CD4-positive, alpha-beta T cell (primary cell): ENCODE results near the gene MNT. TPM values are rescaled to one million over a fixed set of nuclear protein-coding genes. Genes with fewer than 3 reads are reported as not detected.

Source experiments
- ATAC-seq: fragments of 200-7000 bp; cut with Tn5 transposase; one replicate; pipeline ENCODE4 v1.10.0; 2022; ENCODE audit warnings: mild to moderate bottlenecking; ENCODE audit not compliant: poor library complexity
- CTCF ChIA-PET: fragments of 350-600 bp; sonication (Branson Sonifier 250); formaldehyde crosslinking; loops from one replicate; lab custom pipeline; 2021; ENCODE audit warnings: antibody characterized with exemption, inconsistent platforms; lab: Charles Lee
- POLR2A ChIA-PET: fragments of 350-600 bp; sonication (Branson Sonifier 250); formaldehyde crosslinking; loops from one replicate; lab custom pipeline; 2021; ENCODE audit warnings: antibody characterized with exemption, inconsistent platforms; lab: Charles Lee
- DNase-seq, 14 experiments: peaks; one replicate each; pipeline ENCODE4 v3.0.0-alpha.2; 2013 to 2020; ENCODE audit warnings: mixed read lengths in 2 of 14
- H3K27ac ChIP-seq, 2 donors: one replicate each; pipeline versions ENCODE4 v1.5.1 to v1.7.0; 2013; ENCODE audit warnings: low read length in 2 of 2, low read depth in 1 of 2, mild to moderate bottlenecking in 1 of 2
- H3K27me3 ChIP-seq, 2 experiments: 1 replicate in 1 of 2; 2 replicates in 1 of 2; pipeline versions ENCODE4 v1.6.1 to v1.7.0; 2013; ENCODE audit warnings: low read length in 2 of 2, control low read depth in 1 of 2, mild to moderate bottlenecking in 1 of 2, moderate library complexity in 1 of 2; ENCODE audit not compliant: insufficient read depth in 2 of 2, control insufficient read depth in 1 of 2
- H3K36me3 ChIP-seq: one replicate; pipeline ENCODE4 v1.6.1; 2013; ENCODE audit warnings: low read length, control low read depth; ENCODE audit not compliant: insufficient read depth
- H3K4me1 ChIP-seq: one replicate; pipeline ENCODE4 v1.6.1; 2013; ENCODE audit warnings: low read length, control low read depth; ENCODE audit not compliant: insufficient read depth
- H3K4me3 ChIP-seq: one replicate; pipeline ENCODE4 v1.5.1; 2013; ENCODE audit warnings: mild to moderate bottlenecking, low read length, moderate library complexity
- H3K9me3 ChIP-seq, 2 experiments: 1 replicate in 1 of 2; 2 replicates in 1 of 2; pipeline versions ENCODE4 v1.6.1 to v1.7.0; 2013; ENCODE audit warnings: low read length in 2 of 2, mild to moderate bottlenecking in 2 of 2, control low read depth in 1 of 2, moderate library complexity in 1 of 2; ENCODE audit not compliant: control insufficient read depth in 1 of 2, insufficient read depth in 1 of 2
- H3K27ac Mint-ChIP-seq: one replicate; pipeline ENCODE4 v1.8.0; 2020; ENCODE audit warnings: mixed read lengths
- H3K27me3 Mint-ChIP-seq: one replicate; pipeline ENCODE4 v1.8.0; 2021; ENCODE audit warnings: mixed read lengths
- H3K36me3 Mint-ChIP-seq: one replicate; pipeline ENCODE4 v1.8.0; 2021; ENCODE audit warnings: low read depth, mixed read lengths
- H3K4me1 Mint-ChIP-seq: one replicate; pipeline ENCODE4 v1.8.0; 2021; ENCODE audit warnings: low read depth, mixed read lengths
- H3K4me3 Mint-ChIP-seq: one replicate; pipeline ENCODE4 v1.8.0; 2020; ENCODE audit warnings: mild to moderate bottlenecking, mixed read lengths
- H3K9me3 Mint-ChIP-seq: one replicate; pipeline ENCODE4 v1.8.0; 2020; ENCODE audit warnings: mixed read lengths
- CTCF ChIP-seq: fragments of 200-600 bp; IDR thresholded peaks from one replicate; pipeline ENCODE4 v1.8.0; 2022; ENCODE audit warnings: antibody characterized with exemption, mild to moderate bottlenecking
- intact Hi-C, 2 experiments: fragments of 100-400 bp; cut with DNase I in 1 of 2; cut with micrococcal nuclease in 1 of 2; formaldehyde crosslinking; loops; one replicate each; pipeline versions ENCODE4 v1.15.1 to v1.9.0; 2023 to 2025; cut with DNase I, micrococcal nuclease
- total RNA-seq, 174 experiments: library from RNA in 2 of 174; stranded (reverse) in 2 of 174; gene quantifications; one replicate each; pipeline ENCODE4 v1.2.3 and lab custom pipeline; 2021 to 2026

Gene MNT
- total RNA-seq, 2 experiments from 2014 or later, result 111 to 118 TPM

GRCh38 chr17:2414446-2415064, 13.7 kb upstream of the MNT start:
- intact Hi-C loops, result no loop called here
- CTCF ChIA-PET, result interaction anchor here (1.8 to 7.7 kb wide), 2 partner anchors 13 to 32 kb away, joined by 11 to 204 read pairs; no protein-coding TSS in a partner anchor
- no peaks in the 10 kb centered on the region for H3K9me3 ChIP-seq
- POLR2A ChIA-PET, result interaction anchor here (3.2 kb wide), 1 partner anchor 32 kb away, joined by 56 read pairs; no protein-coding TSS in a partner anchor
- H3K4me3 ChIP-seq, result no peak overlapping the region
- H3K36me3 Mint-ChIP-seq, result peaks cover 52% of the 10 kb centered on the region
- no peak for ATAC-seq
- H3K4me1 Mint-ChIP-seq, result no peaks in the 10 kb centered on the region
- H3K27me3 Mint-ChIP-seq, result no peaks in the 10 kb centered on the region
- no peak overlapping the region for H3K27ac Mint-ChIP-seq
- no peak overlapping the region for H3K4me3 Mint-ChIP-seq
- H3K4me1 ChIP-seq, result no peaks in the 10 kb centered on the region
- H3K36me3 ChIP-seq, result peaks cover 24% of the 10 kb centered on the region
- no peak overlapping the region for H3K27ac ChIP-seq
- DNase-seq, result no peak
- no peak for TF ChIP-seq CTCF
- no peaks in the 10 kb centered on the region for H3K9me3 Mint-ChIP-seq
- H3K27me3 ChIP-seq, result no peaks in the 10 kb centered on the region

GRCh38 chr17:2412561-2413021, 11.7 kb upstream of the MNT start:
- intact Hi-C loops, result no loop called here
- Histone ChIP-seq H3K9me3 (no peaks in the 10 kb centered on the region), H3K4me1 (no peaks in the 10 kb centered on the region), H3K27me3 (no peaks in the 10 kb centered on the region), H3K4me3 (no peak overlapping the region), H3K27ac (no peak overlapping the region), H3K36me3 (peaks cover 13% of the 10 kb centered on the region)
- POLR2A ChIA-PET, result interaction anchor here (1.2 kb wide), 1 partner anchor 13 kb away, joined by 3 read pairs; no protein-coding TSS in a partner anchor
- H3K4me1 Mint-ChIP-seq, result no peaks in the 10 kb centered on the region
- no peak overlapping the region for H3K27ac Mint-ChIP-seq
- no peaks in the 10 kb centered on the region for H3K27me3 Mint-ChIP-seq
- CTCF ChIA-PET, result interaction anchor here (7.7 kb wide), 1 partner anchor 30 kb away, joined by 204 read pairs; no protein-coding TSS in a partner anchor
- H3K36me3 Mint-ChIP-seq, result peaks cover 34% of the 10 kb centered on the region
- DNase-seq (no peak), ATAC-seq (no peak)
- no peak overlapping the region for H3K4me3 Mint-ChIP-seq
- H3K9me3 Mint-ChIP-seq, result no peaks in the 10 kb centered on the region
- no peak for TF ChIP-seq CTCF

DNA sequence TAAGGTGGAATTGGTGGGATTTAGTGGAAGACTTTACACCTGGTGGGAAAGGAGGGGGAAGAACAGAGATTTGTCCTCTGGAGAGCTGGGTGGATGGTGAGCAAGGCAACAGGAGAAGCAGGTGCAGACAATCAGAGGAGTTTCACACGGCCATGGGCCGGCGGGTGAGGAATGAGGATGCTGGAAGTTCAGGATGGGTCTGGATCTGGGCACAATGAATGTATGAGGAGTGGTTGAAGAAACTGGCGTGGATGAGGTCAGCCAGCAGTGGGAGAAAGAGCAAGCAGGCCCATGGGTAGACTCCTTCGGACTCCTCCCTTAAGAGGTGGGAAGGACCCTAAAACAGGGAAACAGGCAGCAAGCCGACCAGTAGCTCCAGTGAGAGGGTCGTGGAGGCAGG, 10.1 kb upstream of the MNT start:
- Mint-ChIP-seq H3K27me3 (no peaks in the 10 kb centered on the region), H3K36me3 (peaks cover 21% of the 10 kb centered on the region), H3K4me3 (no peak overlapping the region), H3K4me1 (no peaks in the 10 kb centered on the region), H3K9me3 (no peaks in the 10 kb centered on the region), H3K27ac (no peak overlapping the region)
- H3K4me1 ChIP-seq, result no peaks in the 10 kb centered on the region
- ChIA-PET CTCF (interaction anchor here (1.4 kb wide), 1 partner anchor 29 kb away, joined by 4 read pairs; no protein-coding TSS in a partner anchor), POLR2A (interaction anchor here (1.2 to 1.4 kb wide), 3 partner anchors 9 to 29 kb away, joined by 3 to 7 read pairs (median 3); partner anchors contain the start of gene MNT)
- H3K4me3 ChIP-seq, result no peak overlapping the region
- H3K9me3 ChIP-seq, result no peaks in the 10 kb centered on the region
- no peaks in the 10 kb centered on the region for H3K27me3 ChIP-seq
- no peak overlapping the region for H3K27ac ChIP-seq
- intact Hi-C loops, result no loop called here
- peaks cover 13% of the 10 kb centered on the region for H3K36me3 ChIP-seq
- no peak for DNase-seq
- no peak for TF ChIP-seq CTCF
- ATAC-seq, result no peak
